HEK293 (cell line): ENCODE results near the gene LRFN4.

Source experiments
- CTCF ChIA-PET: fragments of 350-600 bp; formaldehyde crosslinking; extraction: SDS; loops from one replicate; lab custom pipeline; 2021; ENCODE audit warnings: antibody characterized with exemption; lab: Yijun Ruan, JAX
- POLR2A ChIA-PET: fragments of 300-600 bp; formaldehyde crosslinking; extraction: SDS; loops from one replicate; lab custom pipeline; 2020; ENCODE audit warnings: antibody characterized with exemption, inconsistent platforms; lab: Yijun Ruan, JAX
- H3K27ac ChIP-seq: fragments of 200-500 bp; sonication (Bioruptor generic); 2 replicates; pipeline ENCODE4 v1.5.1; 2014; ENCODE audit warnings: low read depth, low read length, control low read depth, inconsistent platforms; ENCODE audit errors: extremely low read depth
- H3K36me3 ChIP-seq, 2 experiments: fragments of 200-500 bp in 1 of 2; sonication (Bioruptor generic) in 1 of 2; 1 replicate in 1 of 2; 2 replicates in 1 of 2; pipeline ENCODE4 v1.5.1; 2014 to 2017; ENCODE audit warnings: inconsistent platforms in 2 of 2, low read length in 2 of 2; ENCODE audit not compliant: control insufficient read depth in 2 of 2, insufficient read depth in 1 of 2
- H3K4me1 ChIP-seq: fragments of 200-500 bp; sonication (Bioruptor generic); 2 replicates; pipeline ENCODE4 v1.5.1; 2014; ENCODE audit warnings: mild to moderate bottlenecking, low read length, inconsistent platforms; ENCODE audit not compliant: control insufficient read depth, insufficient read depth
- H3K4me3 ChIP-seq: 2 replicates; pipeline ENCODE4 v1.5.1; 2011; ENCODE audit warnings: low read depth, mild to moderate bottlenecking, control low read depth, low read length, moderate library complexity
- H3K9me3 ChIP-seq: fragments of 200-500 bp; sonication (Bioruptor generic); 2 replicates; pipeline ENCODE4 v1.5.1; 2014; ENCODE audit warnings: low read depth, low read length, inconsistent platforms; ENCODE audit not compliant: control insufficient read depth, insufficient read depth
- GLI2 ChIP-seq: fragments of 450-650 bp; formaldehyde crosslinking; IDR thresholded peaks from 2 replicates; pipeline ENCODE4; 2017; ENCODE audit warnings: missing biosample characterization, missing genetic modification characterization, low read depth, borderline replicate concordance
- KLF8 ChIP-seq: fragments of 450-650 bp; formaldehyde crosslinking; IDR thresholded peaks from 2 replicates; pipeline ENCODE4 v1.5.1; 2016; ENCODE audit warnings: missing biosample characterization, missing genetic modification characterization
- ZBTB21 ChIP-seq: fragments of 450-650 bp; formaldehyde crosslinking; IDR thresholded peaks from 2 replicates; pipeline ENCODE4 v1.5.1; 2017; ENCODE audit warnings: missing biosample characterization, missing genetic modification characterization
- ZNF132 ChIP-seq: fragments of 450-650 bp; formaldehyde crosslinking; IDR thresholded peaks from 2 replicates; pipeline ENCODE4 v1.5.1; 2017; ENCODE audit warnings: missing biosample characterization, missing genetic modification characterization, borderline replicate concordance
- ZNF169 ChIP-seq: fragments of 450-650 bp; formaldehyde crosslinking; IDR thresholded peaks from 2 replicates; pipeline ENCODE4 v1.5.1; 2016; ENCODE audit warnings: missing biosample characterization, missing genetic modification characterization
- ZNF292 ChIP-seq: fragments of 450-650 bp; formaldehyde crosslinking; IDR thresholded peaks from 2 replicates; pipeline ENCODE4 v1.5.1; 2016; ENCODE audit warnings: low read depth, missing biosample characterization, missing genetic modification characterization, borderline replicate concordance
- ZNF514 ChIP-seq: fragments of 450-650 bp; formaldehyde crosslinking; IDR thresholded peaks from 2 replicates; pipeline ENCODE4 v1.5.1; 2016; ENCODE audit warnings: missing biosample characterization, missing genetic modification characterization
- ZNF530 ChIP-seq: fragments of 450-650 bp; formaldehyde crosslinking; IDR thresholded peaks from 2 replicates; pipeline ENCODE4 v1.5.1; 2016; ENCODE audit warnings: low read depth, missing biosample characterization, missing genetic modification characterization
- ZNF548 ChIP-seq: fragments of 450-650 bp; formaldehyde crosslinking; IDR thresholded peaks from 2 replicates; pipeline ENCODE4 v1.5.1; 2016; ENCODE audit warnings: missing biosample characterization, missing genetic modification characterization
- ZNF555 ChIP-seq: fragments of 450-650 bp; formaldehyde crosslinking; conservative IDR thresholded peaks from 2 replicates; pipeline ENCODE4 v1.5.1; 2017; ENCODE audit warnings: missing biosample characterization, mild to moderate bottlenecking, missing genetic modification characterization, inconsistent platforms
- ZNF558 ChIP-seq: fragments of 450-650 bp; formaldehyde crosslinking; IDR thresholded peaks from 2 replicates; pipeline ENCODE4 v1.5.1; 2016; ENCODE audit warnings: missing biosample characterization, missing genetic modification characterization
- ZNF571 ChIP-seq: fragments of 450-650 bp; formaldehyde crosslinking; IDR thresholded peaks from 2 replicates; pipeline ENCODE4 v1.5.0; 2017; ENCODE audit warnings: missing biosample characterization, missing genetic modification characterization
- ZNF600 ChIP-seq: fragments of 450-650 bp; formaldehyde crosslinking; IDR thresholded peaks from 2 replicates; pipeline ENCODE4 v1.5.1; 2016; ENCODE audit warnings: missing biosample characterization, missing genetic modification characterization
- ZNF623 ChIP-seq: fragments of 450-650 bp; formaldehyde crosslinking; IDR thresholded peaks from 2 replicates; pipeline ENCODE4 v1.5.1; 2016; ENCODE audit warnings: missing biosample characterization, missing genetic modification characterization
- TF ChIP-seq, protein P1 (sequence below): fragments of 450-650 bp; formaldehyde crosslinking; conservative IDR thresholded peaks from 2 replicates; pipeline ENCODE4 v1.5.1; 2016; ENCODE audit warnings: low read depth, missing biosample characterization, missing genetic modification characterization
- TF ChIP-seq, protein P2 (sequence below): fragments of 450-650 bp; formaldehyde crosslinking; IDR thresholded peaks from 2 replicates; pipeline ENCODE4 v1.5.1; 2016; ENCODE audit warnings: missing biosample characterization, missing genetic modification characterization
- TF ChIP-seq, protein P3 (sequence below): fragments of 450-650 bp; formaldehyde crosslinking; IDR thresholded peaks from 2 replicates; pipeline ENCODE4 v1.5.1; 2016; ENCODE audit warnings: missing biosample characterization, missing genetic modification characterization, borderline replicate concordance

LRFN4 gene

DNA sequence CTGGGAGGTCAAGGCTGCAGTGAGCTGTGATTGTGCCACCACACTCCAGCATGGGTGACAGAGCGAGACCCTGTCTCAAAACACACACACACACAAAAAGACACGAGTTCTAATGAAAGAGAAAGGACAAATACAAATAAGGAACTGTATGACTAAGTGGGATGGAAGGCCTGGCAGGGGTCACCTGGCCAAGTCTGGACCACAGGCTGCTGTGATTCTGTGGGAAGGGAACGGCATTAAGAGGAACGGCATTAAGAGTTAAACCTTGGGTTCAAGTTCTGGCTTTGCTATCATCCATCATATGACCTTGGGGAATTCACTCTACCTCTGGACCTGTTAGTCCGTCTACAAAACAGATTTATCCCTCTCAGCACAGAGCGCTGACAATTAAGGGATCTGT is 47.7 kb downstream of the LRFN4 start:
- no peaks in the 10 kb centered on the region; the same call in 1 of the 2 replicates for H3K4me1 ChIP-seq
- H3K27ac ChIP-seq, result no peak overlapping the region
- CTCF ChIA-PET, result no interaction called here
- no peaks in the 10 kb centered on the region for H3K36me3 ChIP-seq
- TF ChIP-seq, protein P1, sequence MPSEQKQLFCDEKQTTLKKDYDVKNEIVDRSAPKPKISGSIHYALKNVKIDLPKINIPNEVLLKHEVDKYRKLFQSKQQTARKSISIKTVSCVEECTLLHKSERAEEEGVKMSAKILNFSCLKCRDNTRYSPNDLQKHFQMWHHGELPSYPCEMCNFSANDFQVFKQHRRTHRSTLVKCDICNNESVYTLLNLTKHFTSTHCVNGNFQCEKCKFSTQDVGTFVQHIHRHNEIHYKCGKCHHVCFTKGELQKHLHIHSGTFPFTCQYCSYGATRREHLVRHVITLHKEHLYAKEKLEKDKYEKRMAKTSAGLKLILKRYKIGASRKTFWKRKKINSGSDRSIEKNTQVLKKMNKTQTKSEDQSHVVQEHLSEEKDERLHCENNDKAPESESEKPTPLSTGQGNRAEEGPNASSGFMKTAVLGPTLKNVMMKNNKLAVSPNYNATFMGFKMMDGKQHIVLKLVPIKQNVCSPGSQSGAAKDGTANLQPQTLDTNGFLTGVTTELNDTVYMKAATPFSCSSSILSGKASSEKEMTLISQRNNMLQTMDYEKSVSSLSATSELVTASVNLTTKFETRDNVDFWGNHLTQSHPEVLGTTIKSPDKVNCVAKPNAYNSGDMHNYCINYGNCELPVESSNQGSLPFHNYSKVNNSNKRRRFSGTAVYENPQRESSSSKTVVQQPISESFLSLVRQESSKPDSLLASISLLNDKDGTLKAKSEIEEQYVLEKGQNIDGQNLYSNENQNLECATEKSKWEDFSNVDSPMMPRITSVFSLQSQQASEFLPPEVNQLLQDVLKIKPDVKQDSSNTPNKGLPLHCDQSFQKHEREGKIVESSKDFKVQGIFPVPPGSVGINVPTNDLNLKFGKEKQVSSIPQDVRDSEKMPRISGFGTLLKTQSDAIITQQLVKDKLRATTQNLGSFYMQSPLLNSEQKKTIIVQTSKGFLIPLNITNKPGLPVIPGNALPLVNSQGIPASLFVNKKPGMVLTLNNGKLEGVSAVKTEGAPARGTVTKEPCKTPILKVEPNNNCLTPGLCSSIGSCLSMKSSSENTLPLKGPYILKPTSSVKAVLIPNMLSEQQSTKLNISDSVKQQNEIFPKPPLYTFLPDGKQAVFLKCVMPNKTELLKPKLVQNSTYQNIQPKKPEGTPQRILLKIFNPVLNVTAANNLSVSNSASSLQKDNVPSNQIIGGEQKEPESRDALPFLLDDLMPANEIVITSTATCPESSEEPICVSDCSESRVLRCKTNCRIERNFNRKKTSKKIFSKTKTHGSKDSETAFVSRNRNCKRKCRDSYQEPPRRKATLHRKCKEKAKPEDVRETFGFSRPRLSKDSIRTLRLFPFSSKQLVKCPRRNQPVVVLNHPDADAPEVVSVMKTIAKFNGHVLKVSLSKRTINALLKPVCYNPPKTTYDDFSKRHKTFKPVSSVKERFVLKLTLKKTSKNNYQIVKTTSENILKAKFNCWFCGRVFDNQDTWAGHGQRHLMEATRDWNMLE (tag by site-specific recombination), result no peak
- TF ChIP-seq ZBTB21 (tag by site-specific recombination) (no peak), ZNF292 (tag by site-specific recombination) (no peak), ZNF558 (tag by site-specific recombination) (no peak), ZNF548 (tag by site-specific recombination) (no peak)
- TF ChIP-seq, all 188 proteins: peak for 0
- POLR2A ChIA-PET, result interaction anchor here (0.7 to 1.2 kb wide), 2 partner anchors 11 to 117 kb away, joined by 3 to 4 read pairs; no protein-coding TSS in a partner anchor
- H3K9me3 ChIP-seq, result no peaks in the 10 kb centered on the region
- H3K4me3 ChIP-seq, result no peak overlapping the region

DNA sequence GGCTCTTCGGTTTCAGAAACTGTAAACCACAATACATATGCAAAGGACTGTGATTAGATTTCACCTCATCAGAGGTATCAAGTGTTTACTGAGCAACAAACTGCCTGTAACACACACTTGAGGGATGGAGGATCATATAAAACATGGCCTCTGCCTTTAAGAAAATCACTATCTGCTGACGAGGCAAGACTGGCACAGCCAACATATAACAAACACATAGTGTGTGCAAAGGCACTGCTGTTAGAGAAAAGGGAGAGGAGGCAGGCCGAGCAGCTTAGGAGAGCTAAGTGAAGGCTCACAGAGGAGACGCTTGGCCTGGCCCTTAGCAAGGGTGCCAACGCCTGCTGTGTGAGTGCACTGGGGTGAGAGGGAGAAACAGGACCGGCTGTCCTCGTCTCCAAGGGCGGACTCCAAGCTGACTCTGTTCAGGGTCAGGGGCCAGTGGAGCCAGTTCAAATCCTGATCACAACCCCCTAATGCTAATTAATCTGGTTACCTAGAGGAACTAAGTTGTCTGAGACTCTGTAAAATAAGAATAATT is 48.2 kb downstream of the LRFN4 start:
- POLR2A ChIA-PET, result no interaction called here
- no peaks in the 10 kb centered on the region for H3K36me3 ChIP-seq
- TF ChIP-seq ZNF623 (peak; percentile 70), ZNF132 (tag by site-specific recombination) (no peak)
- H3K4me3 ChIP-seq, result no peak overlapping the region
- CTCF ChIA-PET, result no interaction called here
- H3K4me1 ChIP-seq, result no peaks in the 10 kb centered on the region; the same call in 1 of the 2 replicates
- H3K27ac ChIP-seq, result no peak overlapping the region
- no peaks in the 10 kb centered on the region for H3K9me3 ChIP-seq

DNA sequence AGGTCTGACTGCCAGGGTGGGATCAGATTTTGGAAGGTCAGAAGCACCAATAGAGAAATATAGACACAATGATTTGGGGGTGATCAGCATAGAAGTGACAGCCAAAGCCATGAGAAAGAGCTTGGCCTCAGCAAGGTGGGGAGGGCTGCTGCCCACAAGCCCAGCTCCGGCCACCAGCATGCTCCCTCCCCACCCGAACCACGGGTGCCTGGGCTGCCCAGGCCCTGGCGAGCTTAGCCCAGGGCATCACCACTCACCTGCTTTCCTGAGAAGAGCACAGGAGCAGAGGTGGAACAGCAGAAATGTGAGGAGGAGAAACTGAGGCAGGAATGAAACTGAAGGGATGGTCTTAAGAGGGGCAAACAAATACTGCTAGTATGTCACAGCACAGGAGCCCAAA is 48.8 kb downstream of the LRFN4 start:
- ChIA-PET CTCF (no interaction called here), POLR2A (no interaction called here)
- H3K4me3 ChIP-seq, result no peak overlapping the region
- H3K36me3 ChIP-seq, result no peaks in the 10 kb centered on the region
- TF ChIP-seq ZNF169 (tag by site-specific recombination), result no peak
- TF ChIP-seq GLI2 (tag by site-specific recombination), result no peak
- TF ChIP-seq ZNF571 (tag by site-specific recombination), result no peak
- no peak for TF ChIP-seq KLF8 (tag by site-specific recombination)
- TF ChIP-seq ZNF514 (tag by site-specific recombination), result no peak
- TF ChIP-seq ZNF555 (tag by site-specific recombination), result no peak
- TF ChIP-seq ZNF530, result no peak
- TF ChIP-seq, protein P2, sequence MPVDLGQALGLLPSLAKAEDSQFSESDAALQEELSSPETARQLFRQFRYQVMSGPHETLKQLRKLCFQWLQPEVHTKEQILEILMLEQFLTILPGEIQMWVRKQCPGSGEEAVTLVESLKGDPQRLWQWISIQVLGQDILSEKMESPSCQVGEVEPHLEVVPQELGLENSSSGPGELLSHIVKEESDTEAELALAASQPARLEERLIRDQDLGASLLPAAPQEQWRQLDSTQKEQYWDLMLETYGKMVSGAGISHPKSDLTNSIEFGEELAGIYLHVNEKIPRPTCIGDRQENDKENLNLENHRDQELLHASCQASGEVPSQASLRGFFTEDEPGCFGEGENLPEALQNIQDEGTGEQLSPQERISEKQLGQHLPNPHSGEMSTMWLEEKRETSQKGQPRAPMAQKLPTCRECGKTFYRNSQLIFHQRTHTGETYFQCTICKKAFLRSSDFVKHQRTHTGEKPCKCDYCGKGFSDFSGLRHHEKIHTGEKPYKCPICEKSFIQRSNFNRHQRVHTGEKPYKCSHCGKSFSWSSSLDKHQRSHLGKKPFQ (tag by site-specific recombination), result no peak
- no peak for TF ChIP-seq ZNF600 (tag by site-specific recombination)
- TF ChIP-seq, protein P3, sequence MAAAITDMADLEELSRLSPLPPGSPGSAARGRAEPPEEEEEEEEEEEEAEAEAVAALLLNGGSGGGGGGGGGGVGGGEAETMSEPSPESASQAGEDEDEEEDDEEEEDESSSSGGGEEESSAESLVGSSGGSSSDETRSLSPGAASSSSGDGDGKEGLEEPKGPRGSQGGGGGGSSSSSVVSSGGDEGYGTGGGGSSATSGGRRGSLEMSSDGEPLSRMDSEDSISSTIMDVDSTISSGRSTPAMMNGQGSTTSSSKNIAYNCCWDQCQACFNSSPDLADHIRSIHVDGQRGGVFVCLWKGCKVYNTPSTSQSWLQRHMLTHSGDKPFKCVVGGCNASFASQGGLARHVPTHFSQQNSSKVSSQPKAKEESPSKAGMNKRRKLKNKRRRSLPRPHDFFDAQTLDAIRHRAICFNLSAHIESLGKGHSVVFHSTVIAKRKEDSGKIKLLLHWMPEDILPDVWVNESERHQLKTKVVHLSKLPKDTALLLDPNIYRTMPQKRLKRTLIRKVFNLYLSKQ, result no peak
- no peak overlapping the region for H3K27ac ChIP-seq
- H3K9me3 ChIP-seq, result no peaks in the 10 kb centered on the region
- no peaks in the 10 kb centered on the region; the same call in 1 of the 2 replicates for H3K4me1 ChIP-seq
